ENCODE results near the gene ENGASE.

ENGASE gene

DNA sequence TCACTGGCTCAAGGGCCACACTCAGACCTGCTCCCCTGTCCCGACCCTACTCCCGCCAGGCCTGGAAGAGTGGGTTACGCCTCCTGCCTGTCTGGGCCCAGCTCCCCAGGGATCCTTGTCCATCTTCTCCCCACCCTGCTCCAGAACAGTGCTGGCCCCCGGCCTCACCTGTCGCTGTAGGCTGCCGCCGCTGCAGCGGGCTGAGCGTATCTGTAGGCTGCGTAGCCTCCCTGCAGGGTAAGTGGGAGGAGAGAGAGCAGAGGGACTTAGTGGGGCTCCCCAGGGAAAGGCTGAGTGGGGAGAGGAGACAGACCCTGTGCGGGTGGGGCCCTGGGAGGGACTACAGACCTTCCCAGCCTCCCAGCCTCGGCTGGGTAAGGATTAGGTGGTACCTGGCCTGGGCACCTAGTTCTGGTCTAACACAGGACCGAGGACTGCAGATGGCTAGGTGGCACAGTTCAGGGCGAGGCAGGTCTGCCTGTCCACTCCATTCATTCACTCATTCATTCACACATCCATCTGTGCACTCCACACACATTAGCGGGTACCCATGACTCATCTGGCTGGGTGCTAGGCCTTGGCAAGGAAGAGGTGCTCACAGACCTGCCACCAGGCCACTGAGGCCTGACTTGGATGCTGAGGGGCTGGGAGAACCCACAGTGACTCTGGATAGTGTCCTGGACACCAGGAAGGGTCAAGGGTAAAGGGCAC, 20.9 kb downstream of the ENGASE start:
- DNase-seq (ENCODE audit: extremely low read depth, low read depth), result no peak
- TF ChIP-seq, protein P1, sequence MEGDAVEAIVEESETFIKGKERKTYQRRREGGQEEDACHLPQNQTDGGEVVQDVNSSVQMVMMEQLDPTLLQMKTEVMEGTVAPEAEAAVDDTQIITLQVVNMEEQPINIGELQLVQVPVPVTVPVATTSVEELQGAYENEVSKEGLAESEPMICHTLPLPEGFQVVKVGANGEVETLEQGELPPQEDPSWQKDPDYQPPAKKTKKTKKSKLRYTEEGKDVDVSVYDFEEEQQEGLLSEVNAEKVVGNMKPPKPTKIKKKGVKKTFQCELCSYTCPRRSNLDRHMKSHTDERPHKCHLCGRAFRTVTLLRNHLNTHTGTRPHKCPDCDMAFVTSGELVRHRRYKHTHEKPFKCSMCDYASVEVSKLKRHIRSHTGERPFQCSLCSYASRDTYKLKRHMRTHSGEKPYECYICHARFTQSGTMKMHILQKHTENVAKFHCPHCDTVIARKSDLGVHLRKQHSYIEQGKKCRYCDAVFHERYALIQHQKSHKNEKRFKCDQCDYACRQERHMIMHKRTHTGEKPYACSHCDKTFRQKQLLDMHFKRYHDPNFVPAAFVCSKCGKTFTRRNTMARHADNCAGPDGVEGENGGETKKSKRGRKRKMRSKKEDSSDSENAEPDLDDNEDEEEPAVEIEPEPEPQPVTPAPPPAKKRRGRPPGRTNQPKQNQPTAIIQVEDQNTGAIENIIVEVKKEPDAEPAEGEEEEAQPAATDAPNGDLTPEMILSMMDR (IDR thresholded peaks at IDR 0.05; ENCODE audit: low read depth, low read length, missing control alignments), result no peak
- no peak overlapping the region for H3K4me3 ChIP-seq (replicated peaks; ENCODE audit: low read depth, low read length)

DNA sequence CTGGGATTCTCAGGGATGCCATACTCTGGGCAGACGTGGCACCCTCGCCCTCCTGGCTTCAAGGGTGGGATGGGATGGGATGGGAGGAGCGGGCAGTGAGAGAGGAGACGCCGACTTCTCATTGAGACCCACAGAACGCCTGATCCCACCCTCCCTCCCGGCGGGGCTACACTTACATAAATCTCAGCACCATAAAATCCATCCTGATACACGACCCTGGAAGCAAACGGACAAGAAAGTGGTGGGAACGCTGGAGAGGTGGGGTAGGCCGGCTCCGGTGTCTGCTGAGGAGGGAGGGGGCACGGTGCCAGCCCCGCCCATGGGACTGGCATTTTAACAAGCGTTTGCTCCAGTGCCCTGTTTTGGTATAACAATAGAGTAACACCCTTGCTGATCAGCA, 21.9 kb downstream of the ENGASE start:
- no peak for DNase-seq (ENCODE audit: extremely low read depth, low read depth)
- TF ChIP-seq, protein P1 (IDR thresholded peaks at IDR 0.05; ENCODE audit: low read depth, low read length, missing control alignments), result no peak
- H3K4me3 ChIP-seq (replicated peaks; ENCODE audit: low read depth, low read length), result no peak overlapping the region

DNA sequence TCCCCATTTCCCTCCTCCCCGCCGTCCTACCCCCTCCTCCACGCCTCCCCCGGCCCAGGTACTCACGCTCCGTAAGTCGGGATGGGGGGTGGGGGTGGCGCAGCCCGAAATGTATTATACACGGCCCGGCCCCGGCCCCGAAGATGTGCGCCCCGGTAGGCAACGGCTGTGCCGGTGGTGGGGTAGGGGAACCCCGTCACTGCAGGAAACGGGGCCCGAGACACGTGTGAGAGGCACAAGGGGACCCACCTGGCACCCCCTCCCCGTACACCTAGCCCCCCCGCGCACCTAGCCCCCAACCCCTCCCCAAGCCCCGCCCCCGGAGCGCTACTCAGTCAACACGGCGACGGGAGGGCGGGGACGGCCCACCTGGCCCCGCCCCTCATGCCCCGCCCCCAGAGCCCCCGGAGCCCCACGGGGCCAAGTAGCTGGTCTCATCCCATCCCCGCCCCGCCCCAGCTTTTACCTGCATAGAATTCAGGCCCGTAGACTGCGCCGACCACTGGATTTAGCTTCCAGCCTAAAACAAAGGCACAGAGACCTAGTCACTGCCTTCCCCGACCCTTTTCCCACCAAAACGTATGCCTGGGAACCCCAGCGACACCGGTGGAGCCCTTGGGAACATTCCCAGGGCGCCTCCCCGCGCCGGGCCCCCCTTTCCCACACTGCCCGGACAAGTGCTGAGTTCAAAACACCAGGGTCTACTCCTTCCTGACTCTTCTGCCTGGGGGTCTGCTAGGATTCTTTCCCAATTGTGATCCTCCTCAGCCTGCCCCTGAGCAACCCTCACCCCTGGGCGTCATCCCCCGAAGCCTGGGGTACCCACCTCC, 22.8 kb downstream of the ENGASE start:
- no peak for DNase-seq (ENCODE audit: extremely low read depth, low read depth)
- H3K4me3 ChIP-seq (replicated peaks; ENCODE audit: low read depth, low read length), result no peak overlapping the region
- TF ChIP-seq, protein P1 (IDR thresholded peaks at IDR 0.05; ENCODE audit: low read depth, low read length, missing control alignments), result no peak

DNA sequence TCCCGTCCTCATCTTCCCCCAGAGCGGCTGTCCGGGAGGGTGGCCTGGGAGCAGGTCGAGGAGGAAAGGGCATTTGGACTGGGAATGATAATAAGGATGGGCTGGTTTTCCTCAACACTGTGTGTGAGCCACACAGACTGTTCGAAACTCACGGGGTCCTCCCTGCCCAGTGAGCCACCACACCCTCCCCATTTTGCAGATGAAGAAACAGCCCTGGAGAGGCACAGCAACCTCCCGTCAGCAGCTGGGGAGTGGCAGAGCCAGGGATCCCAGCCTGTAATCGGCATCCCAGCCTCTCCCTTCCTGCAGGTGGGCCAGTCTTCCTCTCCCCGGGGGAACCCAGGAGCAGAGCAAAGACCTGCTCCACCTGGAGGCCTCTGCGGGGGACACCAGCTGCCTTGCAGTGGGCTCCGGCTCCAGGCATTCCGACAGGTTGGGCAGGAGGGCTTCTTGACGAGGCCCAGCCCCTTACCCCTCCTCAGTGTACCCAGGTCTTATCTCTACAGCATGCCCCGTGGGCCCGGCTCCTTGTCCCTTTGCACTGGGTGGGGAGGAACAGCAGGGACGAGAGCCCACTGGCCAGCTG, 23.8 kb downstream of the ENGASE start:
- TF ChIP-seq, protein P1 (IDR thresholded peaks at IDR 0.05; ENCODE audit: low read depth, low read length, missing control alignments), result no peak
- H3K4me3 ChIP-seq (replicated peaks; ENCODE audit: low read depth, low read length), result no peak overlapping the region
- DNase-seq (ENCODE audit: extremely low read depth, low read depth), result no peak

DNA sequence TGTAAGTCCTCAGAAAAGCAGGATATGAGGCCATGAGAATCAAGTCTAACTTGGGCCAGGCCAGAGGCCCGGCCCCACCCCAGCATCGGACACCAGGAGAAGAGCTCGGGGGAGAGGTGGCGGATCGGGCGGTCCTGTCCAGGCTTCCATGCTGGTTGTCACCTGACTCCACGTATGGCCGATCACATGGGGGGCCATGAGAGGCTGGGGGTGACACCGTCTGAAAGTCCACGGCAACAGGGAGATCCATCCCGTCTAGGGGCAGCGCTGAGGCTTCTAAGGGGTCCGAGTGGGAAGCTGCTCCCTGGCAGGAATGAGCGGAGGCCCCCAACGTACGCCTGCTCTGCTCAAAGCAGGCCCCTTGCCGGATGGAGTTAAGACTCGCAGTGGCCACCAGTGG, 25.8 kb downstream of the ENGASE start:
- TF ChIP-seq, protein P1 (IDR thresholded peaks at IDR 0.05; ENCODE audit: low read depth, low read length, missing control alignments), result no peak
- DNase-seq (ENCODE audit: extremely low read depth, low read depth), result no peak
- no peak overlapping the region for H3K4me3 ChIP-seq (replicated peaks; ENCODE audit: low read depth, low read length)

DNA sequence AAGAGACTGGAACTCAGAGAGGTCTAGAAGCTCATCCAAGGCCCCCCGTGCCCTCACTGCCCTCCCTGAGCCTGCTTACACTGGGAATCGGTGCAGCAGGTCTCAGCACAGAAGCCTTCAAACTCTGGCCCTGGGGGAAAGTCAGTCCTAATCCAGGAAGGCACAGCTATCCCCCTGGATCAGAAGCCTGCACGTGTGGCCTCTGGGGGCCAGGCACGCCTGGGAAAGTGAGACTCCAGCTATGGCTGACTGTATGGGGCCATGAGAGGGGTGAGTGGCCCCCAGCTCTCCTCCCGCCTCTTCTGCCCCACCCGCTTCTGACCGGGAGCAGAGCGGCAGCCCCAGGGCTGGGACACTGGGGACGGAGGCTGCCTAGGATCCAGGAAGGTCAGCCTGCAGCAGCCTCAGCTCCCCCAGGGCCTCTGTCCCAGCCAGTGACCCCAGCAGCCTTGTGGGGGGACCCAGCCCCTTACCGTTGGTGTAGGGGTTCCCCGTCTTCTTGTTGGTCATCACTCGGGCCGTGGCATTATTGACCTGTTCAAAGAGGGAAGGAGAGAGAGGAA, 26.6 kb downstream of the ENGASE start:
- no peak for DNase-seq (ENCODE audit: extremely low read depth, low read depth)
- TF ChIP-seq, protein P1 (IDR thresholded peaks at IDR 0.05; ENCODE audit: low read depth, low read length, missing control alignments), result no peak

More for the DNA sequence above, 26.6 kb downstream of the ENGASE start:
- no peak overlapping the region for H3K4me3 ChIP-seq (replicated peaks; ENCODE audit: low read depth, low read length)

Measured in HFF-Myc (cell line).